Erythroblast (primary cell): Measurements from ENCODE around the gene RIN1.
"Not testable (repeated sequence)": the region's sequence is repeated elsewhere in the genome, so short reads cannot be mapped to it uniquely, and the experiment has no call there.

Experiments
- DNase-seq, 2 experiments: peaks; one replicate each; lab custom pipeline; 2025; lab: John Stamatoyannopoulos, UW
- GATA1 ChIP-seq: IDR thresholded peaks from 2 replicates; pipeline ENCODE4 v1.6.1; 2011; ENCODE audit warnings: low read depth, mild to moderate bottlenecking, control low read depth, low read length, moderate library complexity
- POLR2A ChIP-seq: IDR thresholded peaks from 2 replicates; pipeline ENCODE4 v1.6.1; 2011; ENCODE audit warnings: mild to moderate bottlenecking, low read length

Gene RIN1

DNA sequence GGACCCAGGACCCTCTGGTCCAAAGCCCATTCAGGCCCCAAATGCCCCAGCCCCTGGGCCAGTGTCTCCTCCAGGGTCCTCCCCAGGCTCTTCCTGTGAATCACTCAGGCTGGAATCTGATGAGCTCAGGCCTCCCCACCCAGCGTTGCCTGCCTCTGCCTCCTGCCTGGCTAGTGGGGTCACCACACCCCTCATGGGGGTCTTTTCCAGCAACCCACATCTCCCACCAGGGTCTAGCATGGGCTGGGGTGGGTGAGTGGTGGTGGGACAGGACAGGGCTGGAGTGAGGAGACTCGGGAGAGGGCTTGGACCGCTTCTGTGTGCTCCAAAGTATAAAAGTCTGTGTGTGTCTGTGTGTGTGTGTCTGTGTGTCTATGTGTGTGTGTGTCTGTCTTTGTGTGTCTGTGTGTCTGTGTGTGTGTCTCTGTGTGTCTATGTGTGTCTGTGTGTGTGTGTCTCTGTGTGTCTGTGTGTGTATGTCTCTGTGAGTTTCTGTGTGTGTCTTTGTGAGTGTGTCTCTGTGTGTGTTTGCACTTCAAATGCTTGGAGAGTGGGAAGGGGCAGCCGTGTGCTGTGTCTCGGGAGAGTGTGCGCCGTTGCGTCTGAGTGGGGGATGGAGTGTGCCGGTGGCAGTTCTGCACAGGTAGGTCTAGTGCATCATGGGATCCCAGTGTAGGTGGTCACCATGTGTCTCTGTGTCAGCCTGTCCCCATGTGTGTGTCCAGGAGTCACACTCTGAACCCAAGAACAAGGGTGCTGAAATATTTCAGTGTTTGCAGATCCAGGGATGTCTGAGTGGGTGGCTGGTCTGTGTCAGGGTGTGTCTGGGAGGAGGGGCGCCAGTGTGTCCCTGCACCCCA is 8.8 kb downstream of the RIN1 start:
- TF ChIP-seq POLR2A (no peak), GATA1 (no peak)
- no peak for DNase-seq

DNA sequence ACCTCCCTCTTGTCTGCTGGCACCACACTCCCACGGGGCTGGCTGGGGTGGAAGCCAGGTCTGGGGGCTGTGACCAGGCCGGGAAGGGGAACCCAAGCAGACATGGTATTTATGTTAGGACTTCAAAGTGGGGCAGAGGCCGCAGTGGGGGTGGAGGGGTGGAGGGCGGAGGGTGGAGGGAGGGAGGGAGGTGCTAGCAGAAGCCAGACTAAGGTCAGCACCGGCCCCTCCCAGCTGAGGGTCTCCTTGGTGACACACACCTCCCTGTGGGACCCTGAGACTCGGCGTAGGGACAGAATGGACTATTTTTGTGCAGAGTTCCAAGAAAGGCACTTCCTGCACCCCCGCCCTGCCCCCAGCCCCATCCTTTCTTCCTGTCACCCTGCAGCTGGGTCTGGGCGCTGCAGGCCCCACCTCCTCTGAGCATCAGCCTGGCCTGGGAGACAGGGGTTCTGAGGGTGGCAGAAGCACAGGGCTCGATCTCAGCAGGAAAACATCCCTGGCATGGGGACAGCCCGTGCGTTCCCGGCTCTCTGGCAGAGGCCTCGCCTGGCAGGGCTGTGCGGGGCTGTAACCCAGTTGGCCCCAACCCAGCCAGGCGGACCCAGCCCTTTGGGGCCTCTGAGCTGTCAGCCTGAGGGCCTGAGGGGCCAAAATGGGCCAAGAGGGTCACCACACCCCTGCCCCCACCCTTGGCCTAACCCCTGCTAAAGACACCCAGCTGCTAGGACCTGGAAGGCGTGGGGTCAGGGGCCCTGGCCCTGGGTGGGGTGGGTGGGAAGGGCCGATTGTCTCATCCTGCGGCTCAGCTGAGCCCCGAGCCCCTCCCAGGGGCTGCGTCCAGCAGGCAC is 9.7 kb downstream of the RIN1 start:
- no peak for DNase-seq
- TF ChIP-seq GATA1 (no peak), POLR2A (no peak)

DNA sequence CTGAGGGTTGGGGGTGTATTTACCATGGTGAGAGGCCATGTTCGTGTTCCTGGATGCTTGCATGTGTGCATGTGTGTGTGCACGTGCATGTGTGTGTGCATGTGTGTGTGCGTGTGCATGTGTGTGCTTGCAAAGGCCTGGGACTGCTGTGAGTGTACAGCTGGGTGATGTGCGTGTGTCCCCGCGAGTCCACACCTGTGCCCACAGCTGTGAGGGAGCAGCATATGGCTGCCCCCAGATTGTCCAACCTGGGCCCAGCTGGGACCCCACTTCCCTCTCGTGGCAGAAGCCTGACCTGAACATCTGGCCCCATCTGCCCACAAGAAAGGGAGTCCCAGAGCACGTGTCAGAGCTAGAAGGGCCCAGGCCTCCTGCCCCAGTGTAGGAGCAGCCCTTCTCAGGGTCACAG is 11.0 kb downstream of the RIN1 start:
- DNase-seq = no peak
- TF ChIP-seq POLR2A (no peak), GATA1 (no peak)

DNA sequence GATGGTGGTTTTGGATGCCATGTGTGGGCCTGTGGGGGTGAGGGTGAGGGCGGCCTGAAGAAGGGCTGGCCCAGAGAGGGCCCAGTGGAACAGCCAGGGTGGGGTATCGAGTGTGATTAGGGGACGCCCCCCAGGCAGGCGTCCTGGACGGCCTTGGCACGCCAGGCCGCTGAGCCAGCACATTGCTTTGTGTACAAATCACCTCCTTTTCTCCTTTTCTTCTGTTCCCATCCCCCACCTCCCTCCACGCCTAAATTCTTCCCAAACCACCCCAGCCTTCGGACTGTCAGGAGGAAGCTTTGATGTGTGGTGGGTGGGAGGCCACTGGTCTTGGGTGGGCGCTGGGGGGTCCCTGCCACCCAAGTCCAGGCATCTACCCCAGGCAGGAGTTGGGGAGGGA is 11.6 kb downstream of the RIN1 start:
- no peak for DNase-seq
- TF ChIP-seq POLR2A (no peak), GATA1 (no peak)

DNA sequence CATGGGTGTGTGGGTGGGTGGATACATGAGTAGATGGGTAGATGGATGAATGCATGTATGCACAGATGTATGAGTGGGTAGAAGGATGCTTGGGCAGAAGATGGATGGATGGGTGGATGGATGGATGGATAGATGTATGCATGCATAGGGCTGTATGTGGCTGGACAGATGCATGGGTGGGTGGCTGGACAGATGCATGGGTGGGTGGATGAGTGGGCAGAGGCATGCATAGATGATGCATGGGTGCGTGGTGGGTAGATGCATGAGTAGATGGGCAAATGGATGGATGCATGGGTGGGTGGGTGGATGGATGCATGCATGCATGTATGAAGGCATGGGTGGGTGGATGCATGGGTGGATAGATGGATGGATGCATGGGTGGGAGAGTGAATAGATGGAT is 12.6 kb downstream of the RIN1 start:
- no peak for TF ChIP-seq GATA1
- TF ChIP-seq POLR2A = no peak
- DNase-seq = no peak

DNA sequence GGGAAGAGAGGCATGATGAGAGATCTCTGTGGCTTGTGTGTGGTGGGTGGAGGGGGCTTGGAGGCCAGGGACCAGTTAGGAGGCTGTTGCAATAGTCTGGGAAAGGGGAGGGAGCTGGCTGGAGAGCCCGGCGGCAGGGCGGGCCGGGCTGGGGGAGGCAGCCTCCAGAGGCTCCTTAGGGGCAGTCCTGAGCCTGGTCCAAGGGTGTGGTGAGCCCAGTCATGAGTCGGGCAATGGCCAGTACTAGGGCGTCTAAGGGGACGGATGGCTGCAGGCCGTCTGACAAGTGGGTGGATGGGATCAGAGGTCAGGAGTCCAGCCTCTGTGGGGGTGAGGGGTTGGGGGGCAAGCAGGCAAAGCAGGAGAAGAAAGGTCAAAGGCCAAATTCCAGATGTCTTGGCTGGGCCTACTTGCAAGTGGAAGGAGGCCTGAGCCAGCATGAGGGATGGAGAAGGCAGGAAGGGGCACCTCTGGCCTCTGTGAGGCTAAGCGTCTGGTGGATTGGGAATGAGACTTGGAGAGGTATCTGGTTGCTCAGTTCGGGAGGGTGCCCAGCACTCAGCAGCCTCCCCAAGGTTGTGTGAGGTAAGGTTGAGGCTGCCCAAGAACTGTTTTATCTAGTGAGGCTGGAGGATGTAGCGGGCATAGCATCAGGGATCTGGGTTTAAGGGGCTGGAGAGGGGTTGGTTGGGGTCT is 13.4 kb downstream of the RIN1 start:
- no peak for TF ChIP-seq GATA1
- no peak for DNase-seq

DNA sequence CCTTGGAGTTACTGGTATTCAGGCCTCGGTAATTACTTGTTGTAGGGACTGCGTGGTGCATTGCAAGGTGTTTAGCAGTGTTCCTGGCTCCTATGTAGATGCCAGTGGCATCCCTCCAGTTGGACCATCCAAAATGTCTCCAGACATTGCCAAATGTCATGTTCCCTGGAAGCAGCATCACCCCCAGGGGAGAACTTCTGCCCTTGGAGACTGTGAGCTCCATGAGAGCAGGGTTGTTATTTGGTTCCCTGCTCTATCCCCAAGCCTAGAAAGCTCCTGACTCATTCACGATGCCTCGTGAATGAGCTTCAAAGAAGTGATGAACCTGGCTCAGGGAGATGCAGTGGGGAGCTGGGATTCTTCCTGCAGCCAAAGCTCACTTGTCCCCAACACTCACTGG is 14.6 kb downstream of the RIN1 start:
- no peak for DNase-seq
- TF ChIP-seq POLR2A (no peak), GATA1 (no peak)

DNA sequence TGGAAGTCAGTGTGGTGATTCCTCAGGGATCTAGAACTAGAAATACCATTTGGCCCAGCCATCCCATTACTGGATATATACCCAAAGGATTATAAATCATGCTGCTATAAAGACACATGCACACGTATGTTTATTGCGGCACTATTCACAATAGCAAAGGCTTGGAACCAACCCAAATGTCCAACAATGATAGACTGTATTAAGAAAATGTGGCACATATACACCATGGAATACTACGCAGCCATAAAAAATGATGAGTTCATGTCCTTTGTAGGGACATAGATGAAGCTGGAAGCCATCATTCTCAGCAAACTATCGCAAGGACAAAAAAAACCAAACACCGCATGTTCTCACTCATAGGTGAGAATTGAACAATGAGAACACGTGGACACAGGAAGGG is 15.5 kb downstream of the RIN1 start:
- DNase-seq = not testable (repeated sequence)

DNA sequence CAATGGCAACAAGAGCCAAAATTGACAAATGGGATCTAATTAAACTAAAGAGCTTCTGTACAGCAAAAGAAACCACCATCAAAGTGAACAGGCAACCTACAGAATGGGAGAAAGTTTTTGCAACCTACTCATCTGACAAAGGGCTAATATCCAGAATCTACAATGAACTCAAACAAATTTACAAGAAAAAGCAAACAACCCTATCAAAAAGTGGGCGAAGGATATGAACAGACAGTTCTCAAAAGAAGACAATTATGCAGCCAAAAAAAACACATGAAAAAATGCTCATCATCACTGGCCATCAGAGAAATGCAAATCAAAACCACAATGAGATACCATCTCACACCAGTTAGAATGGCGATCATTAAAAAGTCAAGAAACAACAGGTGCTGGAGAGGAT is 15.9 kb downstream of the RIN1 start:
- DNase-seq = not testable (repeated sequence)

DNA sequence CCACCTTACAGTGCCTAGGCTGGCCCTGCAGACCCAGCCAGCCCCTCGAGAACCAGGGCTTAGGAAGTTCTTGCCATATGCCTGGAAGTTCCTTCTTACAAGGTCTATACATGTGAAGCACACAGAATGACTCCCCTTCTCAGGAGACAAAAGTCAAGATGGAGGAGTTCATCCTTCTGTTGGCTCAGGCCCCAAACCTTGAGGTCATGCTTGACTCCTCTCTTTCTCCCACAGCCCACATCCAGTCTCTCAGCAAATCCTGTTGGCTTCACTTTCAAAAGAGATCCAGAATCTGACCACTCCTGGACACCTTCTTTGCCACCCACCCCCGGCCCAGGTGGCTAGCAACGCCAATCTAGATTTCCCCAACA is 17.6 kb downstream of the RIN1 start:
- no peak for TF ChIP-seq POLR2A
- DNase-seq = no peak

DNA sequence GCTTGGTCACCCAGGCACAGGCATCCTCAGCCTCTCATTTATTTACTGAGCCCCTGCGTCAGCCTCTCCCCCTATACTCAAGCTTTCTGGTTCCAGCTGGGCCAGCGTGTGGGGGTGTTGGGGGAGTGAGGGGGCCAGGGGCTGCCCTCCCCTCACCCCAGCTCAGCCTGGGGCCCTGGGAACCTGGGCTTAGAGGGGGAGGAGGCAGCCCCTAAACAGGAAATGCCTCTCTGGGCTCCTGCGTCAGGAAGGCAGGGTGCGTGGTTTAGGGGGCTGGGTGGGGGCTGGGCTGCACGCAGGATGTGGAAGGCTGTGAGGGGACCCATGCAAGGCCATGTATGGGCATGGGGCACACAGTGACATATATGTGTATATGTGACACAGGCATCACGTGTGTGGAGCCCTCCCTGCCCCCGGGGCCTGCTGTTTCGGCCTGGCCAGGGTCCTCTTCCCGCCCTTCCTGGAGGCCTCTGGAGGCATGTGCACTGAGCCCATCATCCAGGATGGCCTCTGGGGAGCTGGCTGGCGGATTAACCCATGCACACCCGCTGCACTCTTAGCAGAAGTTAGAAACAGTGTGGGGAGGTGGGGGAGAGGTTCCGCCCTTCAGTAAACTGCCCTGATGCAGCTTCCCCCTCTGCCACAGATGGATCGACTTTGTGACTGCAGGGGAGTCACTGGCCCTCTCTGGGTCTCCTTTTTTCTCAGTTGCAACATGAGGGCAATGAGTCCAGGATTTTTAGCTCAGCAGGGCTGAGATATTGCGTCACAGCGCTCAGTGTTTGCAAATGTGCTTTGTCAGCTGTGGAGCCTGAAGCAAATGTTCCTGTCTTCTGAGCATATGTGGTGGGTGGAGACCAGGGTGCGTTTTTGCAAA is 18.3 kb downstream of the RIN1 start:
- TF ChIP-seq GATA1 (no peak), POLR2A (no peak)
- DNase-seq = peak in 1 of 2 experiments; percentile 50

DNA sequence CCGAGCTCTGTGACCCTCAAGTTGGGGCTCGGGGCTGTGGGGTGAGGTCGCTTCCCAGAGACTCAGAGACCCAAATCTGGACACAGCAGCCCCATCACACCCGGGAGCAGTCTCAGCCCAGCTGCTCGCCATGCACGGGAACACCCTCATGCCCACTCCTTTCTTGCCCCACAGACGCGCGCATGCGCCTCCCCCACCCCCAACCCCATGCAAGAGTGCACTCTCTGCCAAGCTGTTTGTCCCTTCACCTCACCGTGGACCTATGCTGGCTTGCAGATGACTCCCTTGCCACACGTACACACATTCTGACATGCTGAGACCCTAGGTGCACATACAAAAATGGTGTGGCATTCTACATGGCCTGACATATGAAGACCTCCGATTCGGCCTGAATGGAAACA is 18.9 kb downstream of the RIN1 start:
- no peak for TF ChIP-seq POLR2A
- TF ChIP-seq GATA1 = no peak
- no peak for DNase-seq

DNA sequence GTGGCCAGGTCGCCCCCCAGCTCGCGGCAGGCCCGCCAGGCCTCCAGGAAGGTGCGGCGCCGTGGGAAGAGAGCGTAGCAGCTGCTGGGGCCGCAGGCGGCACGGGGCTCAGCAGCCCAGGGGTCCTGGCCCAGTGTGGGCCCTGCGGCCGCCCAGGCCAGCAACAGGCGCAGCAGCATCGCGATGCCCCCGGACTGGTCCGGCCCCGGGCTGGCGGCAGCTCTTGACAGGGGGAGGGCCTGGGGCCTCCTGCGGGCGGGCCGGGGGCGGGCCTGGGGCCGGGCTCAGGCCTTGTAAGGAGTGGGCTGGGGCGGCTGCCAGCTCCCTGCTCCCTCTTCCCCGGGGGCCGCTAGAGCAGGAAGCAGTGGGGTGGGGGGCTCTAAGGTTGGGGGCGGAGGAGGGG is 19.4 kb downstream of the RIN1 start, which contains the start of gene CD248:
CD248 (minus strand) TSS at position 196 of the 403 bp plus-strand sequence; CDS start at position 179, 17 bp downstream.
- DNase-seq = no peak
- no peak for TF ChIP-seq GATA1
- TF ChIP-seq POLR2A = no peak
